ENCODE results near the gene ZNF467. TPM values are rescaled to one million over a fixed set of nuclear protein-coding genes. Genes with fewer than 3 reads are reported as not detected.
A peak's percentile ranks its signal among the peaks of the same experiment; 100 is the strongest.

ZNF467 gene
- total RNA-seq, 1 experiment from 2014 or later: 3.5 TPM

DNA sequence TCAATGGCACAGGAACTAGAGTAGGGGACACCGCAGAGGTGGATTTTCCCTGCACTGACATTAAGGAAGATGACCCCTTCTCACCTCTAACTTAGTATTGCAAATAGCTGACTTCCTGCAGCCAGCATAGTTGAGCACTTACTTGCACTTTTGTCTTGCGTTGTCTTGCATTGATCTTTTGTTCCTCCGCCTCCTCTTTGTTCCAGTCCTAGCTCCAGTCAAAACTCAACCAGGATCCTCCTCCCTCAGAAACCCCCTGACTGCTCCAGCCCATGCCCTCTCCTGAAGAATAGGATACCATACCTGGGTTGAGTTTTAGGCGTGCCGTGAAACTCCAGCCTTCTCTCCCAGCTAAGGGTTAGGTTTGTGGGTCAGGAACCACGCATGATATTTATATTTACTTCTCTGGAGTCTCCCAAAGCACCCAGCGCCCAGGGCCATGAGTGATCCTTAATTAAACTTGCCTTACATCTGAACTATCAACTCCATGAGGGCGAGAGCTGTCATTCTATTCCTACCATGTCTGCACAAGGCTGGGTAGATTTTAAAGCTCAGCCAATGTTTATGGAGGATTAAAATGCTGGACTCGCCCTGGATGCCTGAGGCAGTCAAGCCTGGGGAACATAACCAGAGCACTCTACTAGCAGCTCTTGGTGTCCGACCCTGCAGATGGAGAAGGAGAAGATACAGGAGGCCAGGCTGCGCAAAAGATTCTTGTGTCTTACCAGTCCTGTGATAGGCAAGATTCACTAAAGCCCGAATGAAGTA is 14.1 kb downstream of the ZNF467 start:
- H3K27ac ChIP-seq (ENCODE audit: low read depth, low read length, poor library complexity, severe bottlenecking): no peak overlapping the region
- no peak overlapping the region for H3K4me3 ChIP-seq (ENCODE audit: low read depth, low read length, poor library complexity, severe bottlenecking)
- no peaks in the 10 kb centered on the region for H3K36me3 ChIP-seq (ENCODE audit: insufficient read depth, low read length, poor library complexity, severe bottlenecking)
- no peaks in the 10 kb centered on the region for H3K27me3 ChIP-seq (replicated peaks; ENCODE audit: insufficient read depth, low read depth, low read length, poor library complexity)
- TF ChIP-seq EZH2 (IDR thresholded peaks at IDR 0.05; ENCODE audit: borderline replicate concordance, low read depth, low read length, poor library complexity, severe bottlenecking): no peak
- TF ChIP-seq CTCF (conservative IDR thresholded peaks at IDR 0.05; ENCODE audit: low read depth, low read length): no peak
- H3K9me3 ChIP-seq (ENCODE audit: low read depth, low read length, poor library complexity, severe bottlenecking): no peaks in the 10 kb centered on the region
- no TSS peak for BruUV-seq (replicated peaks)
- no peak for DNase-seq (ENCODE audit: low spot score)
- no peaks in the 10 kb centered on the region for H3K4me1 ChIP-seq (ENCODE audit: insufficient read depth, low read length, poor library complexity, severe bottlenecking)
- ChIA-PET CTCF (no interaction called here), POLR2A (ENCODE audit: low non-redundant PET) (no interaction called here)
- intact Hi-C loops (cut with micrococcal nuclease; ENCODE audit: unreplicated experiment): no loop called here

DNA sequence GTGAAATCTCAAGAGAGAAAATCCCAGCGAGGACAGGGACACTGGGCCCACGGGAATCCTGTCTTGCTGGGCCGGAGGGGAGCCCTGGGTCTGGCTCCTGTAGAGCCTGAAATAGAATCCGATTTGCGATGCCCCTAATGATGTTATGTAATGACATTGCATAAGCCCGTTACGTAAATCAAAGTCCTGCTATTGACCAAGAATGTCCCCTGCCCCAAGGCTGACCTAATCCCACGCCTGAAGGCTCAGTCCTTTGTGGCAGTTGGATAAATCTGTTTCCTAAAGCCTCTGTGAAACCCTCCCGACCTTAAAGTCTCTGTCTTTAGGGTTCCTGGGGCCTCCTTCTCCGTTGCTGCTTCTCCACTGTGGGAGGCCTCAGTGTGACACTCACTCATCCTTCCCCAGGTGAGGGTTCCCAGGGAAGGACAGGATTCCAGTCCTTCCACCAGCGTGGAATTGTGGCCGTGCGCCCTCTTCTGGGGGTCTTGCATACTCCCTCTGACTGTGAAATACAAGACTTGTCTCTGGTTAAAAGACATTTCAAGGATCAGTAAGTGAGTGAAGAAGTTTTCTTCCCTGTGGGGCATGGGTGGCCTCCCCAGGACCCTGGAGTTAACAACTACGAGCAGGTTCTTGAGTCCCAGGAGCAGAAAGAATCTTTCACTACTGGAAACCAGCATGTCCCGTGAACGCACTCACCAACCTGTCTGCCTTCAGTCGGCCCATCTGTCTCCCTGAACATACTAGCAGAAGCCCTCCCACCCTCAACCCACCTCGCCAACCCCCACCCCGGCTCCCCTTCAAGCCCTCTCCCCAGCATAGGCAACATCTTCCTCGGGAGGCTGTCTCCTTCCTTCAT is 19.8 kb downstream of the ZNF467 start:
- intact Hi-C loops (cut with micrococcal nuclease; ENCODE audit: unreplicated experiment): no loop called here
- BruUV-seq (replicated peaks): no TSS peak
- TF ChIP-seq EZH2 (IDR thresholded peaks at IDR 0.05; ENCODE audit: borderline replicate concordance, low read depth, low read length, poor library complexity, severe bottlenecking) (no peak), CTCF (conservative IDR thresholded peaks at IDR 0.05; ENCODE audit: low read depth, low read length) (peak; percentile 83)

DNA sequence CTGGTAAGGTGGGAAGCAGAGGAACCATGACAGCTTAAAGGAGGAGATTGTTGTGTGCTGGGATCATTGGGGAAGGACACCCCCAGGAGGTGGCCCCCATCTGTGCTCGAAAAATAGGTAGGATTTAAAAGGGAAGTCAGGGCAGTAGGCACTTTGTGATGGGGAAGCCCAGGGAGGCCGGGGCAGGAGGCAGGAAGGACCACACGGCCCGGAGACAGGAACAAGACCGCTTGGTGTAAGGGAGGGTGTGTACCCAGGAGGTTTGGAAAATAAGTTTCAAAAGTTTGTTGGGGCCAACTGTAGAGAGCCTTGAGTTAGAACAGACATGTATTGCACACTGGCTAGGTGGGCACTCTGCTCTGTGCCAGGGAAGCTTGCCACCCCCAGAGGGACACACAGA is 20.7 kb downstream of the ZNF467 start:
- H3K36me3 ChIP-seq (ENCODE audit: insufficient read depth, low read length, poor library complexity, severe bottlenecking): no peaks in the 10 kb centered on the region
- H3K27ac ChIP-seq (ENCODE audit: low read depth, low read length, poor library complexity, severe bottlenecking): no peak overlapping the region
- TF ChIP-seq EZH2 (IDR thresholded peaks at IDR 0.05; ENCODE audit: borderline replicate concordance, low read depth, low read length, poor library complexity, severe bottlenecking) (no peak), CTCF (conservative IDR thresholded peaks at IDR 0.05; ENCODE audit: low read depth, low read length) (no peak)
- no peak overlapping the region for H3K4me3 ChIP-seq (ENCODE audit: low read depth, low read length, poor library complexity, severe bottlenecking)
- H3K4me1 ChIP-seq (ENCODE audit: insufficient read depth, low read length, poor library complexity, severe bottlenecking): no peaks in the 10 kb centered on the region
- no peaks in the 10 kb centered on the region for H3K9me3 ChIP-seq (ENCODE audit: low read depth, low read length, poor library complexity, severe bottlenecking)
- POLR2A ChIA-PET (ENCODE audit: low non-redundant PET): no interaction called here
- no TSS peak for BruUV-seq (replicated peaks)
- CTCF ChIA-PET: no interaction called here
- DNase-seq (ENCODE audit: low spot score): no peak
- intact Hi-C loops (cut with micrococcal nuclease; ENCODE audit: unreplicated experiment): no loop called here
- no peaks in the 10 kb centered on the region for H3K27me3 ChIP-seq (replicated peaks; ENCODE audit: insufficient read depth, low read depth, low read length, poor library complexity)

More for the DNA sequence above, 19.8 kb downstream of the ZNF467 start:
- no peaks in the 10 kb centered on the region for H3K36me3 ChIP-seq (ENCODE audit: insufficient read depth, low read length, poor library complexity, severe bottlenecking)
- ChIA-PET CTCF (no interaction called here), POLR2A (ENCODE audit: low non-redundant PET) (no interaction called here)
- DNase-seq (ENCODE audit: low spot score): peak; percentile 52
- no peak overlapping the region for H3K27ac ChIP-seq (ENCODE audit: low read depth, low read length, poor library complexity, severe bottlenecking)
- no peaks in the 10 kb centered on the region for H3K9me3 ChIP-seq (ENCODE audit: low read depth, low read length, poor library complexity, severe bottlenecking)
- no peaks in the 10 kb centered on the region for H3K4me1 ChIP-seq (ENCODE audit: insufficient read depth, low read length, poor library complexity, severe bottlenecking)
- no peak overlapping the region for H3K4me3 ChIP-seq (ENCODE audit: low read depth, low read length, poor library complexity, severe bottlenecking)
- H3K27me3 ChIP-seq (replicated peaks; ENCODE audit: insufficient read depth, low read depth, low read length, poor library complexity): no peaks in the 10 kb centered on the region
